Transverse colon (tissue), 4 donors: Measurements from ENCODE around the gene DDX11. TPM values are rescaled to one million over a fixed set of nuclear protein-coding genes. Genes with fewer than 3 reads are reported as not detected.
"Not testable (repeated sequence)": the region's sequence is repeated elsewhere in the genome, so short reads cannot be mapped to it uniquely, and the experiment has no call there.

Experiments
- DNase-seq: peaks from one replicate; pipeline ENCODE4 v3.0.0-alpha.2; 2019
- H3K27ac ChIP-seq, 4 donors: fragments of 200-600 bp; sonication (generic); 2 replicates each; pipeline ENCODE4 v1.5.1; 2016 to 2018; ENCODE audit warnings: inconsistent platforms in 4 of 4
- H3K27me3 ChIP-seq: fragments of 200-600 bp; sonication (generic); 2 replicates; pipeline ENCODE4 v1.5.1; 2017; ENCODE audit warnings: inconsistent platforms
- H3K36me3 ChIP-seq, 4 donors: fragments of 200-600 bp; sonication (generic); 2 replicates each; pipeline ENCODE4 v1.5.1; 2017 to 2019; ENCODE audit warnings: inconsistent platforms in 4 of 4
- H3K4me1 ChIP-seq, 4 donors: fragments of 200-600 bp; sonication (generic); 2 replicates each; pipeline ENCODE4 v1.5.1; 2017 to 2020; ENCODE audit warnings: inconsistent platforms in 4 of 4
- H3K4me3 ChIP-seq, 4 donors: fragments of 200-600 bp; sonication (generic); 1 replicate in 1 of 4; 2 replicates in 3 of 4; pipeline versions ENCODE4 v1.5.1 to v1.6.1; 2017 to 2019; ENCODE audit warnings: inconsistent platforms in 4 of 4
- H3K9me3 ChIP-seq, 2 donors: fragments of 200-600 bp; sonication (generic); 2 replicates each; pipeline ENCODE4 v1.5.1; 2017 to 2019; ENCODE audit warnings: inconsistent platforms in 2 of 2
- EP300 ChIP-seq: sonication (generic); formaldehyde crosslinking; IDR thresholded peaks from one replicate; pipeline ENCODE4 v1.6.1; 2017; ENCODE audit warnings: antibody characterized with exemption, low read depth
- POLR2A ChIP-seq: fragments of 450-650 bp; IDR thresholded peaks from one replicate; pipeline ENCODE4 v1.6.1; 2016; ENCODE audit warnings: antibody characterized with exemption, mild to moderate bottlenecking, moderate library complexity
- POLR2AphosphoS5 ChIP-seq, 3 donors: sonication (generic); formaldehyde crosslinking; IDR thresholded peaks; one replicate each; pipeline ENCODE4 v1.6.1; 2016; ENCODE audit warnings: antibody characterized with exemption in 3 of 3
- WGBS, 2 donors: methylation state at CpG; one replicate each; pipeline ENCODE4 v1.1.5; 2018; ENCODE audit warnings: low coverage in 1 of 2; 5-methylcytosine and 5-hydroxymethylcytosine counted together
- in situ Hi-C, 4 donors: fragments of 200-750 bp; cut with MboI; loops; one replicate each; pipeline versions ENCODE4 v1.15.0 to v1.15.1; 2017; ENCODE audit warnings: low sequenced_read_pairs in 3 of 4, low pct_ligation_motif_present in 1 of 4, low pct_unique_long_range_greater_than_20kb in 1 of 4
- intact Hi-C: fragments of 100-400 bp; cut with DNase I; formaldehyde crosslinking; loops from one replicate; pipeline ENCODE4 v1.15.1; 2023; ENCODE audit warnings: low total_unique reads
- total RNA-seq, 4 donors: library from RNA; depleted of rRNA; stranded (reverse); fragments of >200 nt; gene quantifications; one replicate each; pipeline ENCODE4 v1.1.0, GENCODE V29; 2016
- TF ChIP-seq, protein P1 (sequence below), 5 experiments: fragments of 200-600 bp in 3 of 5; fragments of 450-650 bp in 2 of 5; sonication (generic) in 3 of 5; IDR thresholded peaks; 1 replicate in 2 of 5; 2 replicates in 3 of 5; pipeline ENCODE4 v1.5.1; 2016 to 2017; ENCODE audit warnings: antibody characterized with exemption in 5 of 5, inconsistent platforms in 3 of 5, mild to moderate bottlenecking in 2 of 5, moderate library complexity in 1 of 5

Gene DDX11
- total RNA-seq, 4 donors from 2014 or later, result 28.6 to 161 (median 46.5) TPM

DNA sequence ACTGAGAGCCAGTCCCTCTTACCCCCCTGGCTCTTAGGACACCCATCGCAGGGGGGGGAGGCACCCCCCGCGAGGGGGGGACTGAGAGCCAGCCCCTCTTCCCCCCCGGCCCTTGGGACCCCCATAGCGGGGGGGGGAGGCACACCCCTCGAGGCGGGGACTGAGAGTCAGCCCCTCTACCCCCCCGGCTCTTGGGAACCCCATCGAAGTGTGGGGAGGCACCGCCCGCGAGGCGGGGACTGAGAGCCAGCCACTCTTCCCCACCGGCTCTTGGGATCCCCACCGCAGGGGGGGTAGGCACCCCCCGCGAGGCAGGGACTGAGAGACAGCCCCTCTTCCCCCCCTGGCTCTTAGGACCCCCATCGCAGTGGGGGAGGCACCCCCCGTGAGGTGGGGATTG, 48.8 kb downstream of the DDX11 start:
- in situ Hi-C loops (loop anchor here in 2 of 4 donors (25.0 kb wide), 1 partner anchor 115 kb away; no protein-coding TSS in a partner anchor), intact Hi-C loops (no loop called here)
- Histone ChIP-seq H3K9me3 (no peaks in the 10 kb centered on the region), H3K36me3 (no peaks in the 10 kb centered on the region), H3K4me3 (no peak overlapping the region), H3K27ac (no peak overlapping the region), H3K27me3 (peaks cover 25% of the 10 kb centered on the region), H3K4me1 (peaks cover 3 to 25% (median 15%) of the 10 kb centered on the region in 4 donors)
- DNase-seq, result no peak
- WGBS, 2 donors, result no CpG with 5 or more reads among the region's 19 CpGs
- TF ChIP-seq POLR2A (no peak), EP300 (no peak), POLR2AphosphoS5 (IDR thresholded peaks at IDR 0.05) (no peak)
- TF ChIP-seq, protein P1, sequence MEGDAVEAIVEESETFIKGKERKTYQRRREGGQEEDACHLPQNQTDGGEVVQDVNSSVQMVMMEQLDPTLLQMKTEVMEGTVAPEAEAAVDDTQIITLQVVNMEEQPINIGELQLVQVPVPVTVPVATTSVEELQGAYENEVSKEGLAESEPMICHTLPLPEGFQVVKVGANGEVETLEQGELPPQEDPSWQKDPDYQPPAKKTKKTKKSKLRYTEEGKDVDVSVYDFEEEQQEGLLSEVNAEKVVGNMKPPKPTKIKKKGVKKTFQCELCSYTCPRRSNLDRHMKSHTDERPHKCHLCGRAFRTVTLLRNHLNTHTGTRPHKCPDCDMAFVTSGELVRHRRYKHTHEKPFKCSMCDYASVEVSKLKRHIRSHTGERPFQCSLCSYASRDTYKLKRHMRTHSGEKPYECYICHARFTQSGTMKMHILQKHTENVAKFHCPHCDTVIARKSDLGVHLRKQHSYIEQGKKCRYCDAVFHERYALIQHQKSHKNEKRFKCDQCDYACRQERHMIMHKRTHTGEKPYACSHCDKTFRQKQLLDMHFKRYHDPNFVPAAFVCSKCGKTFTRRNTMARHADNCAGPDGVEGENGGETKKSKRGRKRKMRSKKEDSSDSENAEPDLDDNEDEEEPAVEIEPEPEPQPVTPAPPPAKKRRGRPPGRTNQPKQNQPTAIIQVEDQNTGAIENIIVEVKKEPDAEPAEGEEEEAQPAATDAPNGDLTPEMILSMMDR (IDR thresholded peaks at IDR 0.05), result no peak

DNA sequence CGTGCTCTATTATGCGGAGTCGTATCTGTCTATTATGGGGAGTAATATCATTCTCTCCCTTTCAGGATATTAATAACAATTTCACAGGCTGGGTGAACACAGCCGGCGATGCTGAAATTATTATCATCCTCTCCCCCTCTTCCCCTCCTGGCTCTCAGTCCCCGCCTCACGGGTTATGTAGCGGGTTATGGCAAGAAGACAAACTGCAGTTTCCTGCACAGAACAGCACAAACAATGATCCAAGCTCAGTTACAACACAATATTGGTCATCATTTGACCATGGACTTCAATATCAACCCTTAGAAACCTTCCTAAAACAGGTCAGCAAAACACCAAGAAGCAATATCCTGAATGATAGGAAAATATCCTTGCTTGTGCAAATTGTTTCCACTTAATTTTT, 50.5 kb downstream of the DDX11 start:
- H3K36me3 ChIP-seq, H3K27ac ChIP-seq, H3K9me3 ChIP-seq, DNase-seq, H3K27me3 ChIP-seq, intact Hi-C loops, H3K4me1 ChIP-seq, H3K4me3 ChIP-seq: not testable (repeated sequence)
- in situ Hi-C loops, result loop anchor here in 2 of 4 donors (25.0 kb wide), 1 partner anchor 113 kb away; no protein-coding TSS in a partner anchor
- 81 to 87% methylated on average over 4 to 8 of the region's 8 CpGs for WGBS, 2 donors

DNA sequence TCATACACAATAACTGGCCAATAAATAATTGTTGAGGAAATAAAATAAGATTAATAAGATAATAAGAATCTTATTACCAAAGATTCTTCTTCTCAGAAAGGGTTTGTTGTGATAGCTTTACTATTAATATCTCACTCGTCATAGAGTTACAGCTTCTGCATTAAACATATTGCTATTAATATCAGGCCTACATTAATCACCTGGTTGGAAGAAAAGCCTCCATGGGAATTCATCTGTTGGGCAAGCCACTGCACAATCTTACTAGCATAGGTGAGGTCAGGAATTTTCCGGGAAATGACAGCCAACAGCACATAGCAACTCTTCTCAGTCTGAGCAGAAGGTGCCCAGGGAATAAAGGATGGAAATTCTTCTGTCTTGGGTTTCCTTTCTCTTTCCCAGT, 51.5 kb downstream of the DDX11 start:
- H3K9me3 ChIP-seq, H3K4me1 ChIP-seq, DNase-seq, H3K27ac ChIP-seq, intact Hi-C loops, H3K4me3 ChIP-seq, H3K36me3 ChIP-seq, in situ Hi-C loops, H3K27me3 ChIP-seq: not testable (repeated sequence)
- 93% methylated on average over 2 of the region's 2 CpGs; no CpG with 5 or more reads in 1 of the 2 donors for WGBS, 2 donors

DNA sequence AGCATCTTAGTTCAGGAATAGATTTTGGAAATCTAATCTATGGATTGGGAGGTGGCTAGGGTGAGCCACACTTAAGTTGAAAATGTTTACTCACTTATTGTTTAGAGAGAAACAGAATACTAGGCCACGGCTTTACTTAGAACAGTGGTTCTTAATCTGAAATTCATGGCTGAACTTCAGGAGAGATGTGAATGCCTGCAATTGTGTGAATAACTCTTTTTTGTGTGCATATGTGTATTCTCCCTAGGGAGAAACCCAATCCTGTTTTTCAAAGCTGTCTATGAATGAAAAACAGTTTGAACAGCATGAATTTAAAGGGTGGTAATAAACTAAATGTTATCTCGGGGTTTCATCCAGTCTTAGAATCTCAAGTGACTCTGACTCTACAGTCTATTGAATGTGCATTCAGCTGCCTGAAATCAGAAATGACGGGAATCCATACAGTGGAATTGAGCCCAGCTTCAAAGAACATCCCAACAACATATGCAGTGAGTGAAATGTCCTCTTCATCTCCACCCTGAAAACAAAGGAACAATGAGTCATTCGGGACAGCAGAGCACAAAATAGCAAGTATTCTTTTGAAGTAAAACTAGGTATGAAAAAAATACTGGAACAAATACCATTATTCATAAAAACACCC, 53.7 kb downstream of the DDX11 start:
- in situ Hi-C loops, H3K4me3 ChIP-seq, H3K36me3 ChIP-seq, H3K27ac ChIP-seq, intact Hi-C loops, H3K9me3 ChIP-seq, H3K4me1 ChIP-seq, H3K27me3 ChIP-seq, DNase-seq: not testable (repeated sequence)
- WGBS, 2 donors, result 78% methylated on average over 3 of the region's 4 CpGs; no CpG with 5 or more reads in 1 of the 2 donors

DNA sequence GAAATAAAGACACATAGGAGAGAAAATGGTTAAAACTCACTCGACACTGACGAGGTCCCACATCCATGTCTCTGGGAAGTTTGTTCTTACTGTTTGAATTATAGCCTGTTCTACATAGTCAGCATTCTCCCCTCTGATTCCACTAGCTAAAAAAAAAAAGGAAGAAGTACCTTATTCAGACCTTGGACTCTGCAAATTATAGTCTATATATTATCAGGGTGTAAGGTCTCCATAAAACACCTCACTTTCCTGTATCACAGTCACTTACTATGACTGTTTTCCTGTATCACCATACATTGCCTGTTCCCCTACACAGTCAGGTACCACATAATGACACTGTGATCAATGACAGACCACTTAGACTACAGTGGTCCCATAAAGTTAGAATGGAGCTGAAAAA, 62.9 kb downstream of the DDX11 start:
- H3K4me1 ChIP-seq, H3K27me3 ChIP-seq, intact Hi-C loops, H3K4me3 ChIP-seq, H3K36me3 ChIP-seq, DNase-seq, in situ Hi-C loops, H3K9me3 ChIP-seq, H3K27ac ChIP-seq: not testable (repeated sequence)
- WGBS, 2 donors, result 50 to 59% methylated on average over 2 of the region's 2 CpGs

DNA sequence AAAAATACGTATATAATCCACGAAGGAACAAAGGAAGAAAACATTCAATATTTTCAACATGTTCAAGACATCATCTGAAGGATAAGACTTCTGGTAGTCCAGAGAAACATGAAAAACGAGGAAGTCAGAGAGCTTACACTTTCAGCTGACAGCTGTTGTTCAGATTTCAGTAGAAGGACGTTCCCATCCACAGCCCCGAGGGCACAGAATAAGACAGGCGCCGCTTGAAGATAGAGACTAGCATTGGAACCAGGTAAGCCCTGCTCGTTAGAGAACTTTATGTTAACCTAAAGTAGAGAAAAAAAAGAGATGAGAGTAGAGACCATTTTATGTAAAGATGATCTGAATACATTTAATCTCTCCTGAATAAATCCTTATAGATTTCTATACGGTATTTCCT, 71.1 kb downstream of the DDX11 start:
- H3K9me3 ChIP-seq, H3K36me3 ChIP-seq, H3K4me3 ChIP-seq, intact Hi-C loops, DNase-seq, H3K4me1 ChIP-seq, H3K27ac ChIP-seq, in situ Hi-C loops, H3K27me3 ChIP-seq: not testable (repeated sequence)
- 31 to 53% methylated on average over 6 to 9 of the region's 9 CpGs for WGBS, 2 donors

DNA sequence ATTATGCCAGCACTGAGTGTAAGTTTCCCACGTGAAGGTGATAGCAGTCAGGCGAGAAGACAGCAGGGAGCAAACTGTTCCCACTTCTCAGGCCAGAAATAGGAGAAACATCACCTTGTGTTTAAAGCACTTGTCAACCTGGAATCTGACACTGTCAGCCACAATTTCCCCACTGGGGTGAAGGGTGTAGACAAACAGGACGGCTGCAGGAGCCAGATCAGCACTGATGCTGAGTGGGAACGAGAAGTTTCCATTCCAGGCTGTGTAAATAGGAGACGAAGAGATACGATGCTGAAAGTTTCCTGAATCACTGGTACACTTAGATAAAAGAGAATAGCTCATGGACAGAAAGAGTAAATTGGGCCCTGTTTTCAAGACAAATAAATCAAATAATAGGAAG, 71.6 kb downstream of the DDX11 start:
- H3K36me3 ChIP-seq, result not testable (repeated sequence)
- WGBS, 2 donors, result 28 to 41% methylated on average over 3 to 6 of the region's 6 CpGs

DNA sequence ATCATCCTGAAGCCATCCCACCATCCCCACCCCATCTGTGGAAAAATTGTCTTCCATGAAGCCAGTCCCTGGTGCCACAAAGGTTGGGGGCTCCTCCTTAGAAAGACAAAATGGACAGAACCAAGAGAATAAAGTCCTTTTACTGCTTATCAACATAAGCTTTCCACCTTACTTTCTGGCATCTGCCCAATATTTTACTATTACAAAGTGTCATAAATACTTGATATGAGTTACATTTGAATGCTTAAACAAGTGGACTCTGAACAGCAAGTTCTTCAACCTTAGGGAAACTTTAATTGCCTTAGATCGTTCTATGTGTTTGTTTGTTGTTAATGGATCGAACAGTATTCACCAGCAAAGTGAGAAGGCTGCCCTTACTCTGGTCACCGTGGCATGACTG, 73.8 kb downstream of the DDX11 start:
- H3K27ac ChIP-seq, H3K9me3 ChIP-seq, H3K27me3 ChIP-seq, H3K36me3 ChIP-seq, in situ Hi-C loops, DNase-seq, H3K4me3 ChIP-seq, H3K4me1 ChIP-seq, intact Hi-C loops: not testable (repeated sequence)
- 42% methylated on average over 3 of the region's 3 CpGs; no CpG with 5 or more reads in 1 of the 2 donors for WGBS, 2 donors

More for the DNA sequence above, 71.6 kb downstream of the DDX11 start:
- H3K9me3 ChIP-seq, DNase-seq, intact Hi-C loops, H3K4me1 ChIP-seq, H3K27me3 ChIP-seq, in situ Hi-C loops, H3K4me3 ChIP-seq, H3K27ac ChIP-seq: not testable (repeated sequence)

DNA sequence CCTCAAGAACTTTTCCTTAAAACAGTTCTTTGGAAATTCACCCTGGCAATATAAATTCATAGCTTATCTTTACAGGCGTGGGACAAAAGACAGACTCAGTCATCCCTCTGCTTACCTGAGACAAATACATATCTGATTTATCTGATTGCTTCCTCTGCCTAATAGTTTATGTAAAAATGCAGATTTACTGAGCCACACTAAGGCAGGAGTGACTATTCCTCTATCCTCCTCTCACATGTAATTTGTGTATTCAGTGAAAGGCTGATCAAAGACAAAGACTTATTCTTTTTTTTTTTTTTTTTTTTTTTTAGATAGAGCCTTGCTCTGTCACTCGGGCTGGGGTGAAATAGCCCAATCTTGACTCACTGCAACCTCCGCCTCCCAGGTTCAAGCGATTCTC, 77.1 kb downstream of the DDX11 start:
- H3K36me3 ChIP-seq, in situ Hi-C loops, DNase-seq, H3K27me3 ChIP-seq, H3K9me3 ChIP-seq, H3K4me1 ChIP-seq, intact Hi-C loops, H3K27ac ChIP-seq, H3K4me3 ChIP-seq: not testable (repeated sequence)
- 66 to 72% methylated on average over 4 of the region's 4 CpGs for WGBS, 2 donors
